Measurements from ENCODE around the gene SSBP3.

The SSBP3 gene

GRCh38 chr1:54230507-54231339 lies 175.5 kb downstream of the SSBP3 start:
- in situ Hi-C loops (cut with MboI; ENCODE audit: low sequenced_read_pairs, unreplicated experiment) = no loop called here
- TF ChIP-seq, protein P1, sequence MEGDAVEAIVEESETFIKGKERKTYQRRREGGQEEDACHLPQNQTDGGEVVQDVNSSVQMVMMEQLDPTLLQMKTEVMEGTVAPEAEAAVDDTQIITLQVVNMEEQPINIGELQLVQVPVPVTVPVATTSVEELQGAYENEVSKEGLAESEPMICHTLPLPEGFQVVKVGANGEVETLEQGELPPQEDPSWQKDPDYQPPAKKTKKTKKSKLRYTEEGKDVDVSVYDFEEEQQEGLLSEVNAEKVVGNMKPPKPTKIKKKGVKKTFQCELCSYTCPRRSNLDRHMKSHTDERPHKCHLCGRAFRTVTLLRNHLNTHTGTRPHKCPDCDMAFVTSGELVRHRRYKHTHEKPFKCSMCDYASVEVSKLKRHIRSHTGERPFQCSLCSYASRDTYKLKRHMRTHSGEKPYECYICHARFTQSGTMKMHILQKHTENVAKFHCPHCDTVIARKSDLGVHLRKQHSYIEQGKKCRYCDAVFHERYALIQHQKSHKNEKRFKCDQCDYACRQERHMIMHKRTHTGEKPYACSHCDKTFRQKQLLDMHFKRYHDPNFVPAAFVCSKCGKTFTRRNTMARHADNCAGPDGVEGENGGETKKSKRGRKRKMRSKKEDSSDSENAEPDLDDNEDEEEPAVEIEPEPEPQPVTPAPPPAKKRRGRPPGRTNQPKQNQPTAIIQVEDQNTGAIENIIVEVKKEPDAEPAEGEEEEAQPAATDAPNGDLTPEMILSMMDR (IDR thresholded peaks at IDR 0.05; ENCODE audit: borderline replicate concordance, control extremely low read depth, extremely low read depth, insufficient read depth, missing control alignments) = no peak
- DNase-seq (ENCODE audit: low spot score) = no peak

- TF ChIP-seq, protein P1 (IDR thresholded peaks at IDR 0.05; ENCODE audit: borderline replicate concordance, control extremely low read depth, extremely low read depth, insufficient read depth, missing control alignments) = no peak
- in situ Hi-C loops (cut with MboI; ENCODE audit: low sequenced_read_pairs, unreplicated experiment) = no loop called here
- DNase-seq (ENCODE audit: low spot score) = no peak
Measured at GRCh38 chr1:54229281-54229891, 176.8 kb downstream of the SSBP3 start.

GRCh38 chr1:54228638-54229079 lies 177.5 kb downstream of the SSBP3 start:
- DNase-seq (ENCODE audit: low spot score) = no peak
- TF ChIP-seq, protein P1 (IDR thresholded peaks at IDR 0.05; ENCODE audit: borderline replicate concordance, control extremely low read depth, extremely low read depth, insufficient read depth, missing control alignments) = no peak
- in situ Hi-C loops (cut with MboI; ENCODE audit: low sequenced_read_pairs, unreplicated experiment) = no loop called here

DNA sequence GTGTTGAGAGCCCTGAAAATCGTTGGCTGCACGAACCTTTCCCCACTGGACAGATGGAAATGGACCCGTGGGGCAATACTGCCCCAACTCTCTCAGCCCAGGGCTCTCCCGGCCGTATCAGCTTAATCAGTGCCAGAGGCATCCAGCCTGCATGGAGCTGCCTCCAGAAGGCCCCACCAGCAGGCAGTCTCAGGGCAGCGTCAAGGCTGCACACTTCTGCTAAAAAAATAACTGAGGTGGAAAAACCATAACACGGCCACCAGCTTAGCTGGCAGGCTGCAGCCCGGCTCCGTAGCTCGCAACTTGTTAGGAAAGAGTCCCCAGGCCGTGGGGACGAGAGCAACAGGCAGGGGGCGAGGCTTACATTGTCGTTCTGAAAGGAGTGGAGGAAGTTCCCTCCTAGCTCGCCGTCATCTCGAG lies 178.3 kb downstream of the SSBP3 start:
- peak; percentile 23 for DNase-seq (ENCODE audit: low spot score)
- TF ChIP-seq, protein P1 (IDR thresholded peaks at IDR 0.05; ENCODE audit: borderline replicate concordance, control extremely low read depth, extremely low read depth, insufficient read depth, missing control alignments) = no peak
- in situ Hi-C loops (cut with MboI; ENCODE audit: low sequenced_read_pairs, unreplicated experiment) = no loop called here

GRCh38 chr1:54227091-54227602 lies 179.0 kb downstream of the SSBP3 start:
- TF ChIP-seq, protein P1 (IDR thresholded peaks at IDR 0.05; ENCODE audit: borderline replicate concordance, control extremely low read depth, extremely low read depth, insufficient read depth, missing control alignments) = no peak
- in situ Hi-C loops (cut with MboI; ENCODE audit: low sequenced_read_pairs, unreplicated experiment) = no loop called here
- peak; percentile 19 for DNase-seq (ENCODE audit: low spot score)

- DNase-seq (ENCODE audit: low spot score) = no peak
- in situ Hi-C loops (cut with MboI; ENCODE audit: low sequenced_read_pairs, unreplicated experiment) = no loop called here
- TF ChIP-seq, protein P1 (IDR thresholded peaks at IDR 0.05; ENCODE audit: borderline replicate concordance, control extremely low read depth, extremely low read depth, insufficient read depth, missing control alignments) = no peak
Measured at GRCh38 chr1:54225986-54226559, 180.1 kb downstream of the SSBP3 start.

Measured in GM13976 (cell line).